B cell (primary cell): ENCODE measurements around the gene SLC15A4. TPM values are rescaled to one million over a fixed set of nuclear protein-coding genes. Genes with fewer than 3 reads are reported as not detected.

ENCODE experiments used
- ATAC-seq: fragments of 200-7000 bp; cut with Tn5 transposase; one replicate; pipeline ENCODE4 v1.10.0; 2021; ENCODE audit warnings: low read depth, mild to moderate bottlenecking, moderate number of reproducible peaks, moderate library complexity
- CTCF ChIA-PET: fragments of 350-600 bp; sonication (Branson Sonifier 250); formaldehyde crosslinking; loops from one replicate; lab custom pipeline; 2021; ENCODE audit warnings: antibody characterized with exemption, inconsistent platforms; lab: Charles Lee
- POLR2A ChIA-PET: fragments of 350-600 bp; sonication (Branson Sonifier 250); formaldehyde crosslinking; loops from one replicate; lab custom pipeline; 2021; ENCODE audit warnings: antibody characterized with exemption; lab: Charles Lee
- DNase-seq: peaks from one replicate; pipeline ENCODE4 v3.0.0; 2013
- H2AFZ ChIP-seq: 2 replicates; pipeline ENCODE4 v1.6.1; 2012; ENCODE audit warnings: mild to moderate bottlenecking, low read depth, low read length; ENCODE audit not compliant: insufficient read depth, poor library complexity, severe bottlenecking
- H3K27ac ChIP-seq, 2 donors: 1 replicate in 1 of 2; 2 replicates in 1 of 2; pipeline ENCODE4 v1.5.1; 2012 to 2013; ENCODE audit warnings: low read length in 2 of 2, mild to moderate bottlenecking in 2 of 2, moderate library complexity in 1 of 2
- H3K27me3 ChIP-seq, 4 experiments: fragments of 200-600 bp in 1 of 4; sonication (generic) in 1 of 4; replicated peaks in 1 of 4; 1 replicate in 2 of 4; 2 replicates in 2 of 4; pipeline versions ENCODE4 v1.6.1 to v1.7.0; 2013 to 2016; ENCODE audit warnings: low read length in 3 of 4, mild to moderate bottlenecking in 2 of 4, mixed read lengths in 1 of 4, moderate library complexity in 1 of 4; ENCODE audit not compliant: insufficient read depth in 4 of 4, control insufficient read depth in 3 of 4; ENCODE audit errors: control extremely low read depth in 1 of 4
- H3K36me3 ChIP-seq, 2 experiments: replicated peaks in 1 of 2; 1 replicate in 1 of 2; 2 replicates in 1 of 2; pipeline versions ENCODE4 v1.6.1 to v1.7.1; 2013; ENCODE audit warnings: low read length in 1 of 2; ENCODE audit not compliant: insufficient read depth in 2 of 2, control insufficient read depth in 1 of 2; ENCODE audit errors: control extremely low read depth in 1 of 2, extremely low read depth in 1 of 2
- H3K4me1 ChIP-seq, 2 donors: fragments of 200-600 bp in 1 of 2; sonication (generic) in 1 of 2; 1 replicate in 1 of 2; 2 replicates in 1 of 2; pipeline versions ENCODE4 v1.5.1 to v1.6.1; 2013 to 2017; ENCODE audit warnings: low read length in 2 of 2; ENCODE audit not compliant: control insufficient read depth in 2 of 2, insufficient read depth in 2 of 2
- H3K4me2 ChIP-seq: replicated peaks from 2 replicates; pipeline ENCODE3; 2012; ENCODE audit warnings: mild to moderate bottlenecking, low read depth, low read length; ENCODE audit not compliant: poor library complexity, severe bottlenecking
- H3K4me3 ChIP-seq, 5 experiments: fragments of 200-600 bp in 1 of 5; sonication (generic) in 1 of 5; 1 replicate in 3 of 5; 2 replicates in 2 of 5; pipeline versions ENCODE4 v1.5.1 to v1.7.0; 2011 to 2016; ENCODE audit warnings: low read length in 4 of 5, mild to moderate bottlenecking in 4 of 5, low read depth in 2 of 5, control low read depth in 1 of 5, moderate library complexity in 1 of 5; ENCODE audit not compliant: insufficient read depth in 1 of 5; ENCODE audit errors: control extremely low read depth in 1 of 5, extremely low read depth in 1 of 5
- H3K79me2 ChIP-seq: fragments of 200-600 bp; sonication (generic); one replicate; pipeline ENCODE4 v1.6.0; 2016; ENCODE audit warnings: low read length; ENCODE audit not compliant: control insufficient read depth, insufficient read depth
- H3K9ac ChIP-seq: fragments of 200-600 bp; sonication (generic); 2 replicates; pipeline ENCODE4 v1.6.1; 2017; ENCODE audit warnings: mild to moderate bottlenecking, low read length, moderate library complexity
- H3K9me3 ChIP-seq, 3 donors: one replicate each; pipeline versions ENCODE4 v1.6.1 to v1.7.1; 2013; ENCODE audit warnings: low read length in 2 of 3; ENCODE audit not compliant: control insufficient read depth in 2 of 3, insufficient read depth in 1 of 3; ENCODE audit errors: control extremely low read depth in 1 of 3
- H4K20me1 ChIP-seq: 2 replicates; pipeline ENCODE4 v1.6.0; 2012; ENCODE audit warnings: mild to moderate bottlenecking, low read length; ENCODE audit not compliant: insufficient read depth, control insufficient read depth, poor library complexity, severe bottlenecking
- H3K27ac Mint-ChIP-seq: one replicate; pipeline ENCODE4 v1.8.0; 2021; ENCODE audit warnings: mixed read lengths
- H3K27me3 Mint-ChIP-seq: one replicate; pipeline ENCODE4 v1.8.0; 2021; ENCODE audit warnings: mixed read lengths
- H3K4me1 Mint-ChIP-seq: one replicate; pipeline ENCODE4 v1.8.0; 2021; ENCODE audit warnings: mixed read lengths
- H3K4me3 Mint-ChIP-seq: one replicate; pipeline ENCODE4 v1.8.0; 2021; ENCODE audit warnings: mixed read lengths
- H3K9me3 Mint-ChIP-seq: one replicate; pipeline ENCODE4 v1.8.0; 2022; ENCODE audit warnings: mixed read lengths; ENCODE audit not compliant: insufficient read depth
- EZH2 ChIP-seq: IDR thresholded peaks from 2 replicates; pipeline ENCODE4 v1.6.1; 2012; ENCODE audit warnings: borderline replicate concordance, low read depth, mild to moderate bottlenecking, moderate library complexity, low read length; ENCODE audit not compliant: insufficient read depth, poor library complexity, severe bottlenecking
- WGBS: methylation state at CpG from one replicate; pipeline ENCODE4 v1.1.5; 2013; ENCODE audit warnings: missing lambda C conversion rate; ENCODE audit not compliant: insufficient coverage; 5-methylcytosine and 5-hydroxymethylcytosine counted together
- intact Hi-C: fragments of 100-400 bp; cut with micrococcal nuclease; formaldehyde crosslinking; loops from one replicate; pipeline ENCODE4 v1.10.0; 2022
- polyA plus RNA-seq: library from polyadenylated mRNA; depleted of rRNA; stranded (reverse); fragments of >200 nt; gene quantifications from 2 replicates; pipeline ENCODE4 v1.2.3, GENCODE V29; 2012
- total RNA-seq, 2 donors: library from RNA; stranded (reverse); fragments of 120-200 nt in 1 of 2; gene quantifications; 1 replicate in 1 of 2; 2 replicates in 1 of 2; pipeline versions ENCODE4 v1.2.3 to v1.2.4, GENCODE V29; 2013 to 2022
- TF ChIP-seq, protein P1 (sequence below): fragments of 200-600 bp; IDR thresholded peaks from one replicate; pipeline ENCODE4 v1.8.0; 2022; ENCODE audit warnings: antibody characterized with exemption, mild to moderate bottlenecking

Gene SLC15A4
- total and polyA plus RNA-seq, 2 donors (not counting 1 experiment from before 2014, with no cell fraction given), result 48.9 to 67.2 TPM

- TF ChIP-seq EZH2, result no peak
- TF ChIP-seq, protein P1, sequence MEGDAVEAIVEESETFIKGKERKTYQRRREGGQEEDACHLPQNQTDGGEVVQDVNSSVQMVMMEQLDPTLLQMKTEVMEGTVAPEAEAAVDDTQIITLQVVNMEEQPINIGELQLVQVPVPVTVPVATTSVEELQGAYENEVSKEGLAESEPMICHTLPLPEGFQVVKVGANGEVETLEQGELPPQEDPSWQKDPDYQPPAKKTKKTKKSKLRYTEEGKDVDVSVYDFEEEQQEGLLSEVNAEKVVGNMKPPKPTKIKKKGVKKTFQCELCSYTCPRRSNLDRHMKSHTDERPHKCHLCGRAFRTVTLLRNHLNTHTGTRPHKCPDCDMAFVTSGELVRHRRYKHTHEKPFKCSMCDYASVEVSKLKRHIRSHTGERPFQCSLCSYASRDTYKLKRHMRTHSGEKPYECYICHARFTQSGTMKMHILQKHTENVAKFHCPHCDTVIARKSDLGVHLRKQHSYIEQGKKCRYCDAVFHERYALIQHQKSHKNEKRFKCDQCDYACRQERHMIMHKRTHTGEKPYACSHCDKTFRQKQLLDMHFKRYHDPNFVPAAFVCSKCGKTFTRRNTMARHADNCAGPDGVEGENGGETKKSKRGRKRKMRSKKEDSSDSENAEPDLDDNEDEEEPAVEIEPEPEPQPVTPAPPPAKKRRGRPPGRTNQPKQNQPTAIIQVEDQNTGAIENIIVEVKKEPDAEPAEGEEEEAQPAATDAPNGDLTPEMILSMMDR, result no peak
- H3K4me1 ChIP-seq, result peaks cover 76 to 87% of the 10 kb centered on the region in 2 donors
- peak overlapping the region; percentile 24 for H3K9ac ChIP-seq
- peaks cover 0 to 43% of the 10 kb centered on the region in 2 experiments for H3K36me3 ChIP-seq
- H3K27ac ChIP-seq, result peak overlapping the region; percentile 53 to 92
- peaks cover 90% of the 10 kb centered on the region for H3K4me1 Mint-ChIP-seq
- no peaks in the 10 kb centered on the region for H3K27me3 Mint-ChIP-seq
- no peak overlapping the region for H3K4me3 ChIP-seq
- DNase-seq (peak; percentile 68), ATAC-seq (peak; percentile 15)
- H4K20me1 ChIP-seq, result peaks cover 59% of the 10 kb centered on the region
- H3K27ac Mint-ChIP-seq, result peak overlapping the region; percentile 82
- peak overlapping the region; percentile 58 for H3K4me2 ChIP-seq
- intact Hi-C loops, result loop anchor here (1.0 kb wide), 1 partner anchor 7 kb away; no protein-coding TSS in a partner anchor
- H3K27me3 ChIP-seq, result no peaks in the 10 kb centered on the region
- no peaks in the 10 kb centered on the region for H3K9me3 ChIP-seq
- H3K79me2 ChIP-seq, result peaks cover 100% of the 10 kb centered on the region
- peak overlapping the region; percentile 57 for H3K4me3 Mint-ChIP-seq
- POLR2A ChIA-PET, result interaction anchor here (0.9 to 1.1 kb wide), 2 partner anchors 13 to 22 kb away, joined by 4 to 5 read pairs; no protein-coding TSS in a partner anchor
- 33% methylated on average over 4 of the region's 8 CpGs for WGBS
- peak overlapping the region; percentile 41 for H2AFZ ChIP-seq
- H3K9me3 Mint-ChIP-seq, result no peaks in the 10 kb centered on the region
- CTCF ChIA-PET, result interaction anchor here (0.9 to 1.3 kb wide), 2 partner anchors 18 to 23 kb away, joined by 3 to 5 read pairs; no protein-coding TSS in a partner anchor
Measured at GRCh38 chr12:128817111-128818015, 6.4 kb downstream of the SLC15A4 start.

DNA sequence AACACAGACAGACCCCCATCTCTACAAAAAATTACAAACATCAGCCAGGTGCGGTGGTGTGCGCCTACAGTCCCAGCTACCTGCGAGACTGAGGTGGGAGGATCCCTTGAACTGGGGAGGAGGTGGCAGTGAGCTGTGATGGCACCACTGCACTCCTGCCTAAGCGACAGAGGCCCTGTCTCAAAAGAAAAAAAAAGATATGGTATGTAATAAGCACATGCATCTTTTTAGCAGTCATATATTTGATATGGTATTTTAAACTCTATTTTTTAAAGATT is 7.2 kb downstream of the SLC15A4 start:
- Histone ChIP-seq H3K27me3 (no peaks in the 10 kb centered on the region), H3K36me3 (peaks cover 3 to 48% of the 10 kb centered on the region in 2 experiments), H4K20me1 (peaks cover 54% of the 10 kb centered on the region), H3K9me3 (no peaks in the 10 kb centered on the region), H3K79me2 (peaks cover 100% of the 10 kb centered on the region), H3K4me1 (peaks cover 72 to 83% of the 10 kb centered on the region in 2 donors), H3K4me2 (peak overlapping the region; percentile 62), H3K4me3 (peak overlapping the region in 1 of 5 experiments; percentile 32), H3K9ac (peak overlapping the region; percentile 40), H2AFZ (no peak overlapping the region), H3K27ac (peak overlapping the region in 1 of 2 donors; percentile 92)
- ChIA-PET CTCF (interaction anchor here (1.5 kb wide), 1 partner anchor 17 kb away, joined by 3 read pairs; no protein-coding TSS in a partner anchor), POLR2A (no interaction called here)
- TF ChIP-seq, protein P1, result no peak
- peaks cover 88% of the 10 kb centered on the region for H3K4me1 Mint-ChIP-seq
- intact Hi-C loops, result no loop called here
- H3K4me3 Mint-ChIP-seq, result peak overlapping the region; percentile 48
- ATAC-seq (no peak), DNase-seq (no peak)
- no peaks in the 10 kb centered on the region for H3K27me3 Mint-ChIP-seq
- 60% methylated on average over 1 of the region's 4 CpGs for WGBS
- no peaks in the 10 kb centered on the region for H3K9me3 Mint-ChIP-seq
- peak overlapping the region; percentile 66 for H3K27ac Mint-ChIP-seq
